Measurements from ENCODE around the gene FAIM. TPM values are rescaled to one million over a fixed set of nuclear protein-coding genes. Genes with fewer than 3 reads are reported as not detected.

The FAIM gene
- total and polyA plus RNA-seq, 2 of the 8 experiments (the other 6 are each of a cell fraction or from before 2014, with no cell fraction given) = 1.2 to 7.1 TPM

GRCh38 chr3:138588445-138588844 is 20.1 kb upstream of the FAIM start (continued):
- TF ChIP-seq JUN (IDR thresholded peaks at IDR 0.05; ENCODE audit: low read depth, low read length) = no peak
- no peak for TF ChIP-seq EZH2 (IDR thresholded peaks at IDR 0.05; ENCODE audit: low read depth, low read length, severe bottlenecking)
- no peak for TF ChIP-seq ATF2 (IDR thresholded peaks at IDR 0.05; ENCODE audit: low read length)
- TF ChIP-seq CBX8 (IDR thresholded peaks at IDR 0.05; ENCODE audit: borderline replicate concordance, low read depth, low read length) = no peak
